Kidney (tissue), 14 donors: ENCODE data around the gene ZBP1. TPM values are rescaled to one million over a fixed set of nuclear protein-coding genes. Genes with fewer than 3 reads are reported as not detected.
A peak's percentile ranks its signal among the peaks of the same experiment; 100 is the strongest.

Source experiments
- DNase-seq, 5 donors: peaks; one replicate each; pipeline ENCODE4 v3.0.0-alpha.2; 2013 to 2020
- FAIRE-seq: peaks from 2 replicates; lab custom pipeline; 2012; peaks lifted over from hg19 to GRCh38; lab: Jason Lieb, UNC
- H3K27ac ChIP-seq, 2 donors: one replicate each; pipeline ENCODE4 v1.7.0; 2013; ENCODE audit warnings: low read depth in 2 of 2, low read length in 2 of 2, inconsistent platforms in 1 of 2
- H3K27me3 ChIP-seq: one replicate; pipeline ENCODE4 v1.7.1; 2013; ENCODE audit warnings: low read length, inconsistent platforms; ENCODE audit not compliant: control insufficient read depth, insufficient read depth
- H3K36me3 ChIP-seq, 3 donors: one replicate each; pipeline versions ENCODE4 v1.7.0 to v1.7.1; 2013; ENCODE audit warnings: low read length in 3 of 3, control low read depth in 1 of 3, inconsistent platforms in 1 of 3; ENCODE audit not compliant: insufficient read depth in 3 of 3, control insufficient read depth in 2 of 3
- H3K4me1 ChIP-seq, 3 donors: one replicate each; pipeline versions ENCODE4 v1.7.0 to v1.7.1; 2013; ENCODE audit warnings: low read length in 3 of 3, inconsistent platforms in 1 of 3, low read depth in 1 of 3; ENCODE audit not compliant: control insufficient read depth in 2 of 3, insufficient read depth in 2 of 3
- H3K4me3 ChIP-seq, 3 donors: one replicate each; pipeline versions ENCODE4 v1.7.0 to v1.8.1; 2013; ENCODE audit warnings: low read length in 3 of 3, control low read depth in 1 of 3, inconsistent platforms in 1 of 3
- H3K9ac ChIP-seq, 3 donors: one replicate each; pipeline versions ENCODE4 v1.7.0 to v1.7.1; 2013; ENCODE audit warnings: low read length in 3 of 3, control low read depth in 1 of 3, inconsistent platforms in 1 of 3
- H3K9me3 ChIP-seq, 3 donors: one replicate each; pipeline versions ENCODE4 v1.7.0 to v1.7.1; 2013; ENCODE audit warnings: low read length in 3 of 3, control low read depth in 1 of 3, inconsistent platforms in 1 of 3; ENCODE audit not compliant: control insufficient read depth in 2 of 3, insufficient read depth in 1 of 3
- CTCF ChIP-seq: IDR thresholded peaks from 3 replicates; pipeline ENCODE4 v1.5.1; 2012; ENCODE audit warnings: mild to moderate bottlenecking, moderate library complexity, borderline replicate concordance; ENCODE audit not compliant: insufficient read depth; ENCODE audit errors: extremely low read depth
- intact Hi-C: fragments of 100-400 bp; cut with DNase I; formaldehyde crosslinking; loops from one replicate; pipeline ENCODE4 v1.11.1; 2022
- polyA plus RNA-seq: library from polyadenylated mRNA; stranded (reverse); fragments of 350-450 nt; fragmentation: Illumina TruSeq; extraction: RNeasy Lipid Tissue Mini Kit (QIAGEN cat#74804); gene quantifications from one replicate; pipeline ENCODE4 v1.2.3, GENCODE V29; 2014; ENCODE audit warnings: low read depth, low replicate concordance; ENCODE audit not compliant: insufficient read depth
- total RNA-seq: library from RNA; stranded (reverse); fragmentation: NEBNext Ultra II Directional; extraction: Animal tissue kit (Norgen Biotek cat#: 25700); gene quantifications from one replicate; pipeline ENCODE4 v1.2.1, GENCODE V29; 2021
- donor health status: control.
- donor health status: control.
- donor health status: control.
- donor health status: control.
- donor health status: control.
- donor health status: DM: yes; HTN: yes; CAD: no.
- donor health status: Normal renal cell carcinoma (clear cell type).

ZBP1 gene
- total and polyA plus RNA-seq, 2 donors from 2014 or later = 3.7 TPM; not detected in 1

- intact Hi-C loops = no loop called here
- DNase-seq (peak; percentile 80 to 91 (median 84)), FAIRE-seq (no peak)
Observed at GRCh38 chr20:57586370-57586793, 33.8 kb downstream of the ZBP1 start.

GRCh38 chr20:57585466-57586213 is 34.6 kb downstream of the ZBP1 start:
- no peak overlapping the region for H3K4me3 ChIP-seq
- intact Hi-C loops = no loop called here
- TF ChIP-seq CTCF = no peak
- H3K36me3 ChIP-seq = no peaks in the 10 kb centered on the region
- H3K27ac ChIP-seq = peak overlapping the region; percentile 94 to 97
- peaks cover 0 to 3% (median 0%) of the 10 kb centered on the region in 3 donors for H3K9me3 ChIP-seq
- DNase-seq (peak in 1 of 5 donors; percentile 64), FAIRE-seq (no peak)
- H3K9ac ChIP-seq = peak overlapping the region in 1 of 3 donors; percentile 37
- peaks cover 0 to 74% (median 66%) of the 10 kb centered on the region in 3 donors for H3K4me1 ChIP-seq
- no peaks in the 10 kb centered on the region for H3K27me3 ChIP-seq

More at GRCh38 chr20:57586370-57586793, 33.8 kb downstream of the ZBP1 start:
- Histone ChIP-seq H3K27ac (peak overlapping the region; percentile 94 to 97), H3K27me3 (no peaks in the 10 kb centered on the region), H3K9me3 (peaks cover 0 to 3% (median 0%) of the 10 kb centered on the region in 3 donors), H3K4me1 (peaks cover 0 to 72% (median 63%) of the 10 kb centered on the region in 3 donors), H3K9ac (peak overlapping the region in 1 of 3 donors; percentile 37), H3K36me3 (no peaks in the 10 kb centered on the region), H3K4me3 (no peak overlapping the region)
- TF ChIP-seq CTCF = no peak

- Histone ChIP-seq H3K27me3 (no peaks in the 10 kb centered on the region), H3K9me3 (peaks cover 0 to 3% (median 0%) of the 10 kb centered on the region in 3 donors), H3K9ac (peak overlapping the region in 1 of 3 donors; percentile 78), H3K36me3 (no peaks in the 10 kb centered on the region), H3K4me1 (peaks cover 0 to 78% (median 69%) of the 10 kb centered on the region in 3 donors), H3K27ac (peak overlapping the region; percentile 94 to 97), H3K4me3 (no peak overlapping the region)
- no peak for TF ChIP-seq CTCF
- DNase-seq = peak in 1 of 5 donors; percentile 48
- FAIRE-seq = no peak
- intact Hi-C loops = no loop called here
Observed at GRCh38 chr20:57584768-57585461, 35.3 kb downstream of the ZBP1 start.
